ENCODE measurements around the gene HOXB5.

Gene HOXB5

DNA sequence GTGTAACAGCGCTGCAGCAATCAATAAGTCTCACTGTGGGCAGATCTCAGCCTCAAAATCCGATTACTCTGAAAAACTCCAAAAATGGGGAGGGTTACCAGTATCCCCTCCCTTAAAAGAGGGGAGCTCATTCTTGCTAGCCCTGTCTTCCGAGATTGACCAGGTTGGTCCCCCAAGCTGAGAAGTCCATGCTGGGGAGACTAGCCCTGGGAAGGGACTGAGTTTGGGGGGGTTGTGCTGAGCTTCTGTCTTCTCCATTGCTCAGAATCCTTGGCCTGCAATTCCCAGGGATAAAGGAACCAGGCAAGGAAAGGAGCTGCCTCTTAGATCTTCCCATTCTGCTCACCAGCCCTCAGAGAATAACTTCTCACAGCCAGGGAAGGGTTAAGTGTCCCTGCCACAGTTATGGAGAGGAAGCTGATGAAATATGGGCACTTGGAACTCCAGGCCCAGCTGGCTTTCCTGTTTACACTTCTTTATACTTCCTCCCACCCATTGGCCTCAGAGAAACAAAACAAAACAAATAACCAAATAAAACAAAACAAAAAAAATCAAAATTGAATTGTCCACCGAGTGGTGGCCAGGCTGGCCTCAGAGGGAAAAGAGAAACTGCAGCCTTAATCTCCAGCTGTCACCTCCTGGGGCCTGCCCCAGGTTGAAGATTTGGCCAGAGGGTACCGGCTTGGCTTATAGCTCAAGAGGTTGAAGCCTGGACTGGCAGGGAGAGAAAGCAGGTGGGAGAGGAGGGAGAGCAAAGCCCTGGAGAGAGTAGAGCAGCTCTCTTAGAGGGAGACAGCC is 6.1 kb downstream of the HOXB5 start (continued):
- TF ChIP-seq, protein P1, sequence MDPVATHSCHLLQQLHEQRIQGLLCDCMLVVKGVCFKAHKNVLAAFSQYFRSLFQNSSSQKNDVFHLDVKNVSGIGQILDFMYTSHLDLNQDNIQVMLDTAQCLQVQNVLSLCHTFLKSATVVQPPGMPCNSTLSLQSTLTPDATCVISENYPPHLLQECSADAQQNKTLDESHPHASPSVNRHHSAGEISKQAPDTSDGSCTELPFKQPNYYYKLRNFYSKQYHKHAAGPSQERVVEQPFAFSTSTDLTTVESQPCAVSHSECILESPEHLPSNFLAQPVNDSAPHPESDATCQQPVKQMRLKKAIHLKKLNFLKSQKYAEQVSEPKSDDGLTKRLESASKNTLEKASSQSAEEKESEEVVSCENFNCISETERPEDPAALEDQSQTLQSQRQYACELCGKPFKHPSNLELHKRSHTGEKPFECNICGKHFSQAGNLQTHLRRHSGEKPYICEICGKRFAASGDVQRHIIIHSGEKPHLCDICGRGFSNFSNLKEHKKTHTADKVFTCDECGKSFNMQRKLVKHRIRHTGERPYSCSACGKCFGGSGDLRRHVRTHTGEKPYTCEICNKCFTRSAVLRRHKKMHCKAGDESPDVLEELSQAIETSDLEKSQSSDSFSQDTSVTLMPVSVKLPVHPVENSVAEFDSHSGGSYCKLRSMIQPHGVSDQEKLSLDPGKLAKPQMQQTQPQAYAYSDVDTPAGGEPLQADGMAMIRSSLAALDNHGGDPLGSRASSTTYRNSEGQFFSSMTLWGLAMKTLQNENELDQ (tag by site-specific recombination; IDR thresholded peaks at IDR 0.05; ENCODE audit: low read depth) = no peak
- TF ChIP-seq, protein P2, sequence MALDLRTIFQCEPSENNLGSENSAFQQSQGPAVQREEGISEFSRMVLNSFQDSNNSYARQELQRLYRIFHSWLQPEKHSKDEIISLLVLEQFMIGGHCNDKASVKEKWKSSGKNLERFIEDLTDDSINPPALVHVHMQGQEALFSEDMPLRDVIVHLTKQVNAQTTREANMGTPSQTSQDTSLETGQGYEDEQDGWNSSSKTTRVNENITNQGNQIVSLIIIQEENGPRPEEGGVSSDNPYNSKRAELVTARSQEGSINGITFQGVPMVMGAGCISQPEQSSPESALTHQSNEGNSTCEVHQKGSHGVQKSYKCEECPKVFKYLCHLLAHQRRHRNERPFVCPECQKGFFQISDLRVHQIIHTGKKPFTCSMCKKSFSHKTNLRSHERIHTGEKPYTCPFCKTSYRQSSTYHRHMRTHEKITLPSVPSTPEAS (tag by site-specific recombination; IDR thresholded peaks at IDR 0.05) = no peak; the same call in 1 of the 2 replicates
- TF ChIP-seq ZSCAN16 (tag by site-specific recombination; IDR thresholded peaks at IDR 0.05) (no peak), ZNF140 (tag by site-specific recombination; IDR thresholded peaks at IDR 0.05) (no peak), ZNF843 (tag by site-specific recombination; IDR thresholded peaks at IDR 0.05) (peak; percentile 67), ZNF112 (tag by site-specific recombination; IDR thresholded peaks at IDR 0.05) (no peak), ZNF501 (tag by site-specific recombination; IDR thresholded peaks at IDR 0.05) (no peak), ZNF777 (tag by site-specific recombination; IDR thresholded peaks at IDR 0.05; ENCODE audit: borderline replicate concordance) (no peak), ZFHX2 (tag by site-specific recombination; conservative IDR thresholded peaks at IDR 0.05) (peak; percentile 51), GLI2 (tag by site-specific recombination; IDR thresholded peaks at IDR 0.05; ENCODE audit: borderline replicate concordance, low read depth) (no peak; the same call in 1 of the 2 replicates), KLF1 (tag by site-specific recombination; IDR thresholded peaks at IDR 0.05) (no peak), ZBTB26 (tag by site-specific recombination; optimal IDR thresholded peaks at IDR 0.05) (no peak), ZNF621 (tag by site-specific recombination; IDR thresholded peaks at IDR 0.05) (no peak), ZNF610 (tag by site-specific recombination; IDR thresholded peaks at IDR 0.05; ENCODE audit: borderline replicate concordance) (peak; percentile 76; the same call in 1 of the 2 replicates), ZBTB1 (tag by site-specific recombination; IDR thresholded peaks at IDR 0.05) (no peak), GLIS2 (tag by site-specific recombination; IDR thresholded peaks at IDR 0.05) (0 out of 2 replicates have a peak, but pooled peaks have one; percentile 61), ZFP3 (tag by site-specific recombination; IDR thresholded peaks at IDR 0.05; ENCODE audit: low read depth) (no peak), SP2 (tag by site-specific recombination; IDR thresholded peaks at IDR 0.05) (no peak), ZEB2 (tag by site-specific recombination; IDR thresholded peaks at IDR 0.05) (peak; percentile 88), PRDM10 (tag by site-specific recombination; IDR thresholded peaks at IDR 0.05) (peak; percentile 80), ZNF514 (tag by site-specific recombination; IDR thresholded peaks at IDR 0.05) (no peak), ZNF623 (tag by site-specific recombination; IDR thresholded peaks at IDR 0.05) (no peak), ZNF510 (tag by site-specific recombination; IDR thresholded peaks at IDR 0.05; ENCODE audit: insufficient replicate concordance) (no peak), SALL2 (tag by site-specific recombination; IDR thresholded peaks at IDR 0.05; ENCODE audit: borderline replicate concordance) (no peak), MYNN (tag by site-specific recombination; IDR thresholded peaks at IDR 0.05; ENCODE audit: borderline replicate concordance) (no peak)
- TF ChIP-seq, protein P3, sequence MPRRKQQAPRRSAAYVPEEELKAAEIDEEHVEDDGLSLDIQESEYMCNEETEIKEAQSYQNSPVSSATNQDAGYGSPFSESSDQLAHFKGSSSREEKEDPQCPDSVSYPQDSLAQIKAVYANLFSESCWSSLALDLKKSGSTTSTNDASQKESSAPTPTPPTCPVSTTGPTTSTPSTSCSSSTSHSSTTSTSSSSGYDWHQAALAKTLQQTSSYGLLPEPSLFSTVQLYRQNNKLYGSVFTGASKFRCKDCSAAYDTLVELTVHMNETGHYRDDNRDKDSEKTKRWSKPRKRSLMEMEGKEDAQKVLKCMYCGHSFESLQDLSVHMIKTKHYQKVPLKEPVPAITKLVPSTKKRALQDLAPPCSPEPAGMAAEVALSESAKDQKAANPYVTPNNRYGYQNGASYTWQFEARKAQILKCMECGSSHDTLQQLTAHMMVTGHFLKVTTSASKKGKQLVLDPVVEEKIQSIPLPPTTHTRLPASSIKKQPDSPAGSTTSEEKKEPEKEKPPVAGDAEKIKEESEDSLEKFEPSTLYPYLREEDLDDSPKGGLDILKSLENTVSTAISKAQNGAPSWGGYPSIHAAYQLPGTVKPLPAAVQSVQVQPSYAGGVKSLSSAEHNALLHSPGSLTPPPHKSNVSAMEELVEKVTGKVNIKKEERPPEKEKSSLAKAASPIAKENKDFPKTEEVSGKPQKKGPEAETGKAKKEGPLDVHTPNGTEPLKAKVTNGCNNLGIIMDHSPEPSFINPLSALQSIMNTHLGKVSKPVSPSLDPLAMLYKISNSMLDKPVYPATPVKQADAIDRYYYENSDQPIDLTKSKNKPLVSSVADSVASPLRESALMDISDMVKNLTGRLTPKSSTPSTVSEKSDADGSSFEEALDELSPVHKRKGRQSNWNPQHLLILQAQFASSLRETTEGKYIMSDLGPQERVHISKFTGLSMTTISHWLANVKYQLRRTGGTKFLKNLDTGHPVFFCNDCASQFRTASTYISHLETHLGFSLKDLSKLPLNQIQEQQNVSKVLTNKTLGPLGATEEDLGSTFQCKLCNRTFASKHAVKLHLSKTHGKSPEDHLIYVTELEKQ (tag by site-specific recombination; IDR thresholded peaks at IDR 0.05; ENCODE audit: borderline replicate concordance) = 0 out of 2 replicates have a peak, but pooled peaks have one; percentile 45
